Stimulated activated CD8-positive, alpha-beta memory T cell treated with anti-CD3 and anti-CD28 coated beads, Interleukin-7, amount 100 ng/mL, for 4 hours (primary cell): ENCODE results near the gene TBC1D23.
"Not testable (repeated sequence)": the region's sequence is repeated elsewhere in the genome, so short reads cannot be mapped to it uniquely, and the experiment has no call there.

Source experiments
- DNase-seq, 2 donors: peaks; one replicate each; pipeline ENCODE4 v3.0.0-alpha.2; 2020; ENCODE audit warnings: low read depth in 2 of 2

TBC1D23 gene

GRCh38 chr3:100351770-100352169 lies 91.0 kb downstream of the TBC1D23 start:
- not testable (repeated sequence) for DNase-seq

GRCh38 chr3:100352296-100353231 lies 91.8 kb downstream of the TBC1D23 start:
- DNase-seq, result no peak

DNA sequence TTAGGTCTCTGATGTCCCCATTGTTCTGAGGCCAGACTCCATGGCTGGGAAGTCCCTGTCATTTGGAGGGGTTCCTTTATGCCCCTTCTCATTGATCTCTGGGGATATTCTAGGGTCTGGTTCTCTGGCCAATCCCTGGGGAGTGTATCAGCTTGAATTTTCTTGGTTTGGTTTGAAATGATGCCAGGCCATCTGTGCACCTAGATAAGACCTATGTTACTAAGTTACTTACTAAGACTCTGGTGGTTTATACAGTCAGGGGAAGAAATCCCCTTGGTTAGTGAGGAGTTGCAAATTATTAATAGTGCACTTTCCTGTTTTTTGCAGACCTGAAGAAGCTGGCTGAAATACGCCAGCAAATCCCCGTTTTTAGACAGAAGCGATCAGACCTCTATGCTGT lies 94.1 kb downstream of the TBC1D23 start:
- DNase-seq, result no peak

GRCh38 chr3:100358413-100358812 lies 97.6 kb downstream of the TBC1D23 start:
- DNase-seq, result no peak

- DNase-seq, result no peak
These were observed 98.2 kb downstream of the TBC1D23 start for GRCh38 chr3:100359035-100359434.

DNA sequence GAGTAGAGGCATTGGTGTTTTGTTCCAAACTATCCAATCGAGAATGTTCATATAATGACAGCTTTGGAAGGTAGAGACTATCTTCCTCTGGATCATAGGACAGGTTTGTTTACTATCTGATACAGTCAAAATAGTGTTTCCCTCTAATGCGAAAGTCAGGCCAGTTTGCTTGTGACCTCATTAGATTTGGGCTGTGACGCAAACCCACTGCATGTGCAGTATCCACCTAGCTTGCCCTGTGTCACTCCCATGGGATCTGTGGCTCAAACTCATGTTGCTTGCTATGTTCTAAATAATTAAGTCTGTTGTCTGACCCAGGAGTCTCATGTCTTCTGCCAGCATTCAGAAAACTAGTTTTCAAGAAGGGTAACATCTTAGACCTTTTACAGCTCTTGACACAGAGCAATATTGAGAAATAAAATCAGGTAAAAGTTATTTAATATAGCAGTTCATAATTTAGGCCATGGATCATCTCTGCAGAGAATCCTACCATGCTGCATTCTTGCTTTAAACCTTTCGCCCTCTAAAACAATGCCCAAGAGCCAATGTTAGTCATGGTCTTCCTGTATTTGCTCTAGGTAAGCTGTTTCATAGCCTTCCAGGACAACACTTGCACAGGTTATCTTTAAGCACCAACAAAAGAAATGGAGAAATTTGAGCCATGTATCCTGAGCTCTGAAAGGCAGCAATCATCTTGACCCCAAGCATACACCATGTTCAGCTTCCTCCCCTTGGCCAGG lies 100.1 kb downstream of the TBC1D23 start:
- no peak for DNase-seq

DNA sequence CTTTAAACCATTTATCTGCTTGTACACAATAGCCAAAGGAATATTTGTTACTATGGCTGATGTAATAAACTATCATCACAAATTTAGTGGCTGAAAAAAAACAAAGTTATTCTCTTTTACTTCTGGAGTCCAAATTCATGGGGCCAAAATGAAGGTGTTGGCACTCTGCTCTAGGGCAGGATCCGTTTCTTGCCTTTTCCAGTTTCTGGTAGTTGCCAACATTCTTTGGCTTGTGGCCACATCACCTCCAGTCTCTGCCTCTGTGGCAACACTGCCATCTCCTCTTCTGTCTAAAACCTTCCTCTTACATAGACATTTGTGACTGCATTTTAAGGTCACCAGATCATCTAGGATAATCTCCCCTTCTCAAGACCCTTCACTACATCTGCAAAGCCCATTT lies 101.1 kb downstream of the TBC1D23 start:
- DNase-seq, result no peak

GRCh38 chr3:100364421-100364820 lies 103.6 kb downstream of the TBC1D23 start:
- no peak for DNase-seq

DNA sequence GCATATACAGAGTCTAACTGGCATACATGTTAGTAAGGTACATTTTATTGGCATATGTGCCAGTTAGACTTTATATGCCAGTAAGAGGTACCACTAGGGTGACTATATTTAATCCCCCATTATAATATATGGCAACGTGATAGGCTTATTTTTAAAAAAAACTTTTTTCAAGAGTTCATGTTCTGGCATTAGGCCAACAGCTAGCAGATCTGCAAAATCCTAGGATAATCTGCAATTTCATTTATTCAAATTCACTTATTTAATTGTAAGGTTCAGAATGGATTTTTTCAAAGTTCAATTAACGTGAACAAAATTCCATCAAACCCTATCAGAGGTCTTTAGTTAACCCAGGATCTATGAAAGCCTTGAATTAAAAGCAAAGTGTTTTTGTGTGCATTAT lies 105.6 kb downstream of the TBC1D23 start:
- no peak for DNase-seq

DNA sequence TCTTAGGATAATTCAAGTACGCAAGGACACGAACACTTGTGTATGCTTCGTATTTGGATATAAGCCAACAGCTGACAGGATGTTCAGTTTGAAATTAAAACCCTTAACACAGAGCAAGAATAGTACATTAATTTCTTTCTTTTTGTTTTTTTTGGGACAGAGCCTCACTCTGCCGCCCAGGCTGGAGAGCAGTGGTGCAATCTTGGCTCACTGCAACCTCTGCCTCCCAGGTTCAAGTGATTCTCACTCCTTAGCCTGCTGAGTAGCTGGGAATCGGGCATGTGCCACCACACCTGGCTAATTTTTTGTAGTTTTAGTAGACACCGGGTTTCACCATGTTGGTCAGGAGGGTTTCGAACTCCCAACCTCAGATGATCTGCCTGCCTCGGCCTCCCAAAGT lies 107.6 kb downstream of the TBC1D23 start:
- no peak for DNase-seq

- DNase-seq, result no peak
These were observed 110.0 kb downstream of the TBC1D23 start for GRCh38 chr3:100370756-100371155.

- DNase-seq, result no peak
These were observed 113.7 kb downstream of the TBC1D23 start for GRCh38 chr3:100374521-100374920.
